ENCODE results near the gene CLSTN2.

Gene CLSTN2

DNA sequence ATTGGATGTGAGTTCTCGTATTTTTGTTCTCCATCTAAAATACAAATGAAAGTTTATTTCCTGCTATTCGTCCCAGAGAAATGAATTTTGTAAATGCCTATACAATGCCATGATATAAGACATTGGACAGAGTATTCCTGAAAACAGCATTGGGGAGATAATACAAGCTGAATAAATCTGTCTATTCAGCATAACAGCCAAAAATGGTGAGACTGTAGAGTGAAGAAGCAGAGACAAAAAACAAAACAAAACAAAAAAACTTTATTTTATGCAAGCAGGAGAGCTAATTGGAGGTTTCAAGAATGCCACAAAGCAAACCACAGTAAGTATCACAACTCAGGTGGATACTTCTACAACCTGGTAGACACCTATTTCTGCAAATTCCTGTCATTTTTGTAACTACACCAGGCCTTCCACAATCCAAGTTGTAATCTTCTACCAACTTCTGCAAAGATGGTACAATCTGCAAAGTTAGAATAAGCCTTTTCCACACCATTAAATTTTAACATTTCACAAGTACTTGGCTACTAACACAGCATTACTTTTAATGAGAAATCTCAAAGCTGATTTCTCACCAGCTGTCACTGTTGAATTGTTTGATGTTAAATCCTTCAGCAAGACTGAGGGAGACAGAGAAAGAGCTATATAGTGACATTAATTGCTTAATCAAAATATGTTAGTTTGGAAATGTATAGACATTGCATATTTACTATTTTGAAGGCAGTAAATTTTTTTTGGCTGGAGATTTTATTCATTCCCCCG, 163.1 kb downstream of the CLSTN2 start:
- no peak for DNase-seq

DNA sequence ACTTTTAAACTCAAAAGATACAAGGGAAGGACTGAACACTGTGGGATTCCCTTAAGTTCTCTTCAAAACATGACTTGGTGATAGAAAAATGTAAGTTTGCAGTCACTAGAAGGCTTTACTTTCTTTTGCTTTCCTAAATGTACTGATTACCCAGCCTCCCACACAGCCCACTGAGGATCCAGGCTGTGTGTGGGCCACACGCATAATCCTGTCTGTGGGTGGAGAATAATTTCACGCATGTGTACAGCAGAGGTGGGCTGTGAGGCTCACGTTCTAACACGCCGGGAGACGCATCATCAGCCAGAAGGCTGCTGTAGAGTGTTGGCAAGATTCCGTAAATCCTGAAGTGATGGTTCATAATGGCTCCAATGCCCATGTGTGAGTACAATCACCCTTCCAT, 165.5 kb downstream of the CLSTN2 start:
- no peak for DNase-seq

- DNase-seq = no peak
Measured at GRCh38 chr3:140103166-140103565, 168.2 kb downstream of the CLSTN2 start.

DNA sequence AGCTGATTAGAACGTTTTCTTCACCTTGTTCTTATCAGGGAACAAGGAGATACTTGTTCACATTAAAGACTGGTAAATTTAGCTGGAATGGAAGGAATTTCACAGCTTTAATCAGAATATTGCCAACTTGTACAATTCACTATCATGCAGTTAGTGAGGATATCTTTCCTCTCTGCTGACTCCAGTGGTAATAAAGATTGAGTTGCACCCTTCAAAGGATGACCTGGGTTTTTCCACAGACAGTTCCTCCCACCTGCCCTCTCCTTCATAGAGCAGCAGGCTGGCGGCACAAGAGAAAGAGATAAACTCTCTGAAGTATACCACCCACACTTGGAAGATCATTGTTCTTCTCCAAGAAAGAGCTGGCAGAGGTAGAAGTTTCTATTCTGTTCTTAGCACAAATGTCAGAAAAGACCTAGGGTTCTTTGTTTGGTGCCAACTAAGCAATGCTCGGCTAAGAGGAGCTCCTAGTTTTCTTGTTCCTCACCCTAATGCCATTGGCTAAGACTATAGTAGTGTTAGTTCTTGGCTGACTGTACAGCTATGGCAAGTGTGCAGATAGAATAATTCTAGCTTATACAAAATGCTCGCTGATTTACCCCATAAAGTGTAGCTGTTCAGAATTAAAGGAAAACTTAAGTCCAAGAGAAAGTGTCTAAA, 169.1 kb downstream of the CLSTN2 start:
- DNase-seq = no peak

GRCh38 chr3:140113996-140114788, 179.2 kb downstream of the CLSTN2 start:
- DNase-seq = no peak

- DNase-seq = no peak
Measured at GRCh38 chr3:140114789-140115080, 179.8 kb downstream of the CLSTN2 start.

GRCh38 chr3:140117096-140117526, 182.1 kb downstream of the CLSTN2 start:
- no peak for DNase-seq

GRCh38 chr3:140122183-140122582, 187.2 kb downstream of the CLSTN2 start:
- no peak for DNase-seq

DNA sequence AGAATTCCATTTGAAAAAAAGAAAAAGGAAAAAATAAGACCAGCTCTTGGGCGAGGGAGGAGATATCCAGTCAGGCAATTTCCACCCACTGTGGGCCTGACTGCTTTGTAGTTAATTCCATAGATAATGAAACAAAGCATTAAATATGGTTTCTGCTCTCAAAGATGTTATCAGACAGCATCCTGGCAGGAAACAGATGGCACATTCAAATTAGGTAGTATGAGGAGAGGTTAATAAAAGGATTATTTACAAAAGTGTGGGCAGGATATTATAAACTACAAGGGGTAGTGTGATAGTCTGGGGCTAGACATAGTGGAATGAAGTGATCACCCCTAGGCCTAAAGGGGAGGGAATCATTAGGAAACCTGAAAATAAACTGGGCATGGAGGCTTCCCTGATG, 193.2 kb downstream of the CLSTN2 start:
- no peak for DNase-seq

GRCh38 chr3:140128631-140129030, 193.6 kb downstream of the CLSTN2 start:
- DNase-seq = no peak

DNA sequence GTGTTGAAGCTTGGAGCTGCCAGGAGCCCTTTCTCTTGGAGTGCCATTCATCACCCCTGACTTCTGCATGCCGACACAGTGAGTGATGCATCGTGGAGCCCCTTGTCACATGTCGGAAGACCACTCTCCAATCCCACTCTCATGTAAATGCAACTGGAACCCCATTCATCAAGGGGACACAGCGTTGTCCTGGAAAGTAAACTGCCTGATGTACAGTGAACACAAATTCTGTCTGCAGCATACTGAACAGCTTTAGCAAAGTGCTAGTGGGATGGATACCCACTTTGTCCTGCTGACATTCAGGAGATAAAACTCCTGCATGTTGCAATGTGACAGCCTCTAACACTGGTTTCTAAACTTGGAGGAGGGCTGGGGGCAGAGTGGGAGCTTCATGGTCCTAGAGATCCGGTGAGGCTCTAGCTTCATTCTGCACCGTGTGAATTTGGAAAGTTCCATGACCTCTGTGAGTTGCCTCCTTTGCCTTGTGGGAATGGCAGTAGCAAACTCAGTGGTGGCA, 194.8 kb downstream of the CLSTN2 start:
- no peak for DNase-seq

GRCh38 chr3:140131895-140132294, 196.9 kb downstream of the CLSTN2 start:
- DNase-seq = no peak

DNA sequence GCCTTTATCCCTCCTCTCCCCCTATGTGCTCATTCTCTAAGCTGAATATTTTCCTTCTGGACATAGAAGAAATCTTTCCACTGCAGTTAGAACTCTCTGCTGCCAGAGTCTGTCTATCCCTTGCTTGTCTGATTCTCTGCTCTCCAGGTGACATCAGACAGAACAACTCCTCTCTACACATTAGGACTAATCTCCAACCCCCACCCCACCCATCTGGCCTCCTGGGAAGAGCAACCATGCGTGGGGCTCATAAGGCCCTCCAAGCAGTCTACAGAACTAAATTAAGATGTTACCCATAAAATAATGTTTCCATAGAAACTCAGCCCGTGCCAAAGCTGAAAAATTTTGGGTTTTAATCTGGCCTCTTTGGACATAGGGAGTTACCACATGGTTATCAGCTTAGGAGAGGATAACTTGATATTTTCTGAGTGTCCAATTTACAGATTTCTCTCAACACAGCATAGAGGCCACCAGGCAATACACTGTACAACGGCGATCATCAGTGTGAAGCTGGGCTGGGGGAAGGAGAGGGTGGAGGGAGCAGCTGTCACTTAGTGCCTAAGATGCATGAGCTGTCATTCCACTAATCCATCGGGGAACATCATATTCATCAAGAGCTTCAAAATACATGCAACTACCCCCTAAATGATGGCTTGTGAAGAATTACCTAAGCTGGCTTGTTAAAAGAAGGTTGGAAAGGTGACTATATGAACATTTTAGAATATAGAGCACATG, 199.4 kb downstream of the CLSTN2 start:
- DNase-seq = no peak

GRCh38 chr3:140135461-140135860, 200.5 kb downstream of the CLSTN2 start:
- no peak for DNase-seq

DNA sequence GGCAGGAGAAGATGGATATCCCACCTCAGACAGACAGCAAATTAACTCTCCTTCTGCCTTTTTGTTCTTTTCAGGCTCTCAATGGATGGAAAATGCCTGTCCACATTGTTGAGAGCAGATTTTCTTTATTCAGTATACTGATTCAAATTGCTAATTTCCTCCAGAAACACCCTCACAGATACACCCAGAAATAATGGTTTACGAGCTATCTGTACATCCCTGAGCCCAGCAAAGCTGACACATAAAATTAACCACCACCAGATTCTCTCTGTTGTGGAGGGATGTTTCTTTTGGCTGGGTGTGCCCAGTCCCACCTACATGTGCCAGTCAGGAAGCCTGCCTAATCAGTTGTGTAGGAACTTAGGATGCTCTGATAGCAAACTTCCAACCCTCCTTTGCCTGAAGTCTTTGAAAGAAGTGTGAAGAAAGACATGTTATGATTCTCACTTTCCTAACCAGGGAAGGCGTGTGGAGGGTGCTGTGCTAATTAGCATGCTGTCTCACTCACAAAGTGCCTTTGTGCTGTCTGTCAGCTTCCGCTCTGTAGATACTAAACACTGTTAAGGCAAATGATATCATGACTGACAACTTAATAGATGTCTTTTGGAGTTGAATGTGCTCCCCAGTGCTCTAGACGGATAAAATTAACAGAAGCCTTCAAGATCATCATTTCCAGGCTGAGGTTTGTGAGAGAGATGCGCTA, 208.5 kb downstream of the CLSTN2 start:
- DNase-seq = no peak

GRCh38 chr3:140145528-140145927, 210.5 kb downstream of the CLSTN2 start:
- no peak for DNase-seq

GRCh38 chr3:140146668-140147067, 211.7 kb downstream of the CLSTN2 start:
- DNase-seq = no peak

GRCh38 chr3:140147965-140148490, 213.0 kb downstream of the CLSTN2 start:
- DNase-seq = no peak

DNA sequence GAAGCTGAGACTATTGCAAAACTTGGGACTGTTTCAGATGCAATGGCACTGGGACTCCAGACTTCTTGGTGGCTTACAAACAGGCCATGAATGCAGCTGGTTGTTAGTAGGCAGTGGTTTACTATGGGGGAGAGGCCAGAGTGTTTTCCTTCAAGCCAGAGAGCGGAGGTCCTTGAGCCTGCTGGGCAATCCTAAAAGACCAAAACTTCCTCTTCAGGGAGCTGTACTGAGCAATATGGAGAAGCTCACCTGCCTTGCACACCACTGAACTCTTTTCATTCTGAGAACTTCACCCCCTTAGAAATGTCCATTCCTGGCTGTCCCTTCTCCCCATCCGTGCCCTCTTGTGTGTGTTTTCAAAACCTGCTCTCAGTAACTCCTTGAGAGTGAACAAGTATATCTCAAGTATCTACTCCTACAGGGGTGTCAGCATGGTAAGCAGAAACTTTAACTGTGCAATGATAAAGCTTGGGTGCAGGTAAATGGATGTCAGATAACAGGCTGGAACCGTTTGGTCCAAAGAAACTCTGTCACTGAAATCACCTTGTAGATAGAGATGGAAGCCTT, 213.9 kb downstream of the CLSTN2 start:
- DNase-seq = no peak

GRCh38 chr3:140151321-140151720, 216.3 kb downstream of the CLSTN2 start:
- DNase-seq = no peak

GRCh38 chr3:140152851-140153639, 218.1 kb downstream of the CLSTN2 start:
- no peak for DNase-seq
